MCF 10A (cell line): ENCODE measurements around the gene NOS2. TPM values are rescaled to one million over a fixed set of nuclear protein-coding genes. Genes with fewer than 3 reads are reported as not detected.
"Not testable (repeated sequence)": the region's sequence is repeated elsewhere in the genome, so short reads cannot be mapped to it uniquely, and the experiment has no call there.

Experiments
- BruUV-seq: library from RNA; stranded (reverse); fragments of 400-500 nt; replicated peaks from 2 replicates; lab custom pipeline; 2021; lab: Mats Ljungman, UMichigan
- CTCF ChIA-PET: fragments of 300-600 bp; sonication (Branson Sonifier 250); formaldehyde crosslinking; extraction: SDS; loops from one replicate; lab custom pipeline; 2021; ENCODE audit warnings: antibody characterized with exemption, inconsistent platforms; lab: Yijun Ruan, JAX
- POLR2A ChIA-PET: fragments of 300-600, 350-650 bp; sonication (Branson Sonifier 250); formaldehyde crosslinking; extraction: SDS; loops from one replicate; lab custom pipeline; 2020; ENCODE audit warnings: antibody characterized with exemption, inconsistent platforms; lab: Yijun Ruan, JAX
- DNase-seq: peaks from one replicate; pipeline ENCODE4 v3.0.0-alpha.2; 2018; ENCODE audit not compliant: unreplicated experiment
- H3K27ac Mint-ChIP-seq: one replicate; pipeline ENCODE4 v1.8.0; 2022; ENCODE audit warnings: mild to moderate bottlenecking, low read depth, mixed read lengths; ENCODE audit not compliant: unreplicated experiment
- H3K27me3 Mint-ChIP-seq: one replicate; pipeline ENCODE4 v1.8.0; 2022; ENCODE audit warnings: mixed read lengths; ENCODE audit not compliant: insufficient read depth, unreplicated experiment
- H3K36me3 Mint-ChIP-seq: one replicate; pipeline ENCODE4 v1.8.0; 2022; ENCODE audit warnings: mild to moderate bottlenecking, moderate library complexity, mixed read lengths; ENCODE audit not compliant: insufficient read depth, unreplicated experiment
- H3K4me1 Mint-ChIP-seq: one replicate; pipeline ENCODE4 v1.8.0; 2022; ENCODE audit warnings: mixed read lengths; ENCODE audit not compliant: insufficient read depth, unreplicated experiment
- H3K4me3 Mint-ChIP-seq: one replicate; pipeline ENCODE4 v1.8.0; 2022; ENCODE audit warnings: mild to moderate bottlenecking, moderate library complexity, mixed read lengths; ENCODE audit not compliant: unreplicated experiment
- H3K9me3 Mint-ChIP-seq: one replicate; pipeline ENCODE4 v1.8.0; 2022; ENCODE audit warnings: mixed read lengths; ENCODE audit not compliant: unreplicated experiment
- intact Hi-C: fragments of 100-400 bp; cut with micrococcal nuclease; formaldehyde crosslinking; loops from 2 replicates; pipeline ENCODE4 v1.14.1; 2022
- total RNA-seq: library from RNA; stranded (reverse); gene quantifications from 2 replicates; pipeline ENCODE4 v1.2.3, GENCODE V29; 2022
- TF ChIP-seq, protein P1 (sequence below): fragments of 200-600 bp; IDR thresholded peaks from one replicate; pipeline ENCODE4 v1.8.0; 2022; ENCODE audit warnings: antibody characterized with exemption, mild to moderate bottlenecking; ENCODE audit not compliant: unreplicated experiment

The NOS2 gene
- total RNA-seq, 1 experiment from 2014 or later = not detected

DNA sequence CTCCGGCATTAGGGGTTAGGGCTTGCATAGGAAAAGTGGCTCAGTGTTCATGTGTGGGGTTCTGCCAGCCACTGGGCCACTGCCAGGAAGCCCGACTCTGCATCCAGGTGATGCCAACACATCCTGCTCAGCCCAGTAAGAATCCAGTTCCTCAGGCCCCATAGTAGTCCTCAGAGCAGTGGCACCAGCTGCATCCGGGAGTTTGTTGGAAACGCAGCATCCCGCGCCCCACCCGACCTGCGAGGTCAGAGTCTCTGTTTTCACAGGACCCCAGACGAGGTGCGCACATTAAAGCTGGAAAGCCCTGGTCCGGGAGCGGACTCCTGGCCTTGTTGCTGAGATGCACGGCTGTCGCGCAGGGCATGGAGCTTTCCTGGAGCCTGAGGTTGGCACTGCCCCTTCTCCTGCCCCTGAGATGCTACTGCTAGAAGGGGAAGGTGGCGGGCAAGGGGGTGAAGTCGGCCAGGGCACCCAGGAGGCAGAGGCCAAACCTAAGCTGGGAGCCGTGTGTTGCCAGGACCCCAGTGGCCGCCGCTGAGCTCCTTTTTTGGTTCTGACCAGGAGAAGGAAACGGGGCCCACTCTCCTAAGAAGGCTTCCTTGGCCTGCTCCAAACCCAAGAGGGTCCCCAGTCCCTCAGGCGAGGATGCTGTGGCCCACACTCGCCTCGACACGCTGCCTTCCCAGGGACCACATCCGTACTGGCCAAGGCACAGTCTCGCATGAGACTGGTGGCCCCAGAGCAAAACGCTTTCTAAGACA, 44.4 kb downstream of the NOS2 start:
- CTCF ChIA-PET = interaction anchor here (0.5 to 13.9 kb wide), 45 partner anchors 8 to 519 kb away, joined by 3 to 377 read pairs (median 5); partner anchors contain the start of gene LYRM9
- Mint-ChIP-seq H3K4me1 (no peaks in the 10 kb centered on the region), H3K36me3 (no peaks in the 10 kb centered on the region), H3K9me3 (no peaks in the 10 kb centered on the region), H3K4me3 (no peak overlapping the region), H3K27ac (no peak overlapping the region), H3K27me3 (peaks cover 18% of the 10 kb centered on the region)
- TF ChIP-seq, protein P1, sequence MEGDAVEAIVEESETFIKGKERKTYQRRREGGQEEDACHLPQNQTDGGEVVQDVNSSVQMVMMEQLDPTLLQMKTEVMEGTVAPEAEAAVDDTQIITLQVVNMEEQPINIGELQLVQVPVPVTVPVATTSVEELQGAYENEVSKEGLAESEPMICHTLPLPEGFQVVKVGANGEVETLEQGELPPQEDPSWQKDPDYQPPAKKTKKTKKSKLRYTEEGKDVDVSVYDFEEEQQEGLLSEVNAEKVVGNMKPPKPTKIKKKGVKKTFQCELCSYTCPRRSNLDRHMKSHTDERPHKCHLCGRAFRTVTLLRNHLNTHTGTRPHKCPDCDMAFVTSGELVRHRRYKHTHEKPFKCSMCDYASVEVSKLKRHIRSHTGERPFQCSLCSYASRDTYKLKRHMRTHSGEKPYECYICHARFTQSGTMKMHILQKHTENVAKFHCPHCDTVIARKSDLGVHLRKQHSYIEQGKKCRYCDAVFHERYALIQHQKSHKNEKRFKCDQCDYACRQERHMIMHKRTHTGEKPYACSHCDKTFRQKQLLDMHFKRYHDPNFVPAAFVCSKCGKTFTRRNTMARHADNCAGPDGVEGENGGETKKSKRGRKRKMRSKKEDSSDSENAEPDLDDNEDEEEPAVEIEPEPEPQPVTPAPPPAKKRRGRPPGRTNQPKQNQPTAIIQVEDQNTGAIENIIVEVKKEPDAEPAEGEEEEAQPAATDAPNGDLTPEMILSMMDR = no peak
- BruUV-seq = no TSS peak
- DNase-seq = no peak
- intact Hi-C loops = loop anchor here (1.0 to 2.0 kb wide), 3 partner anchors 124 to 153 kb away; no protein-coding TSS in a partner anchor
- POLR2A ChIA-PET = no interaction called here

DNA sequence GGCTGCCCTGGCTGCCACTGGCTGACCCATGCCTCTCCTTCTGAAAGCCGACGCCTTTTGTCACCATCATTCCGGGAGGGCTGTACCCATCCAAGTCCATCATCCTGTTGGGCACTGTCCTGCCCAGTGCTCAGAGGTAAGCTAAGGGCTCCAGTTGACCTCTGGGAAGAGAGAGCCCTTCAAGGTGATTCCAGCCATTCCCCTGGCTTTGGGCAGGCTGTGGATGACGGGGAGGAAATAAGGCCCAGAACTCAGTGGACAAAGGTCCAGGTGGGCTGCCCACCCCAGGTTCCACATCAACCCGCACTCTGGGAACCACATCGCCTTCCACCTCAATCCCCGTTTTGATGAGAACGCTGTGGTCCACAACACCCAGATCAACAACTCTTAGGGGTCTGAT, 45.8 kb downstream of the NOS2 start:
- BruUV-seq = no TSS peak
- H3K4me3 Mint-ChIP-seq = no peak overlapping the region
- TF ChIP-seq, protein P1 = no peak
- no peaks in the 10 kb centered on the region for H3K4me1 Mint-ChIP-seq
- DNase-seq = no peak
- no peaks in the 10 kb centered on the region for H3K36me3 Mint-ChIP-seq
- CTCF ChIA-PET = interaction anchor here (0.8 to 13.9 kb wide), 5 partner anchors 8 to 153 kb away, joined by 3 to 377 read pairs (median 4); no protein-coding TSS in a partner anchor
- intact Hi-C loops = no loop called here
- H3K27me3 Mint-ChIP-seq = peaks cover 18% of the 10 kb centered on the region
- H3K27ac Mint-ChIP-seq = no peak overlapping the region
- no peaks in the 10 kb centered on the region for H3K9me3 Mint-ChIP-seq
- POLR2A ChIA-PET = interaction anchor here (0.7 kb wide), 1 partner anchor 210 kb away, joined by 3 read pairs; no protein-coding TSS in a partner anchor

DNA sequence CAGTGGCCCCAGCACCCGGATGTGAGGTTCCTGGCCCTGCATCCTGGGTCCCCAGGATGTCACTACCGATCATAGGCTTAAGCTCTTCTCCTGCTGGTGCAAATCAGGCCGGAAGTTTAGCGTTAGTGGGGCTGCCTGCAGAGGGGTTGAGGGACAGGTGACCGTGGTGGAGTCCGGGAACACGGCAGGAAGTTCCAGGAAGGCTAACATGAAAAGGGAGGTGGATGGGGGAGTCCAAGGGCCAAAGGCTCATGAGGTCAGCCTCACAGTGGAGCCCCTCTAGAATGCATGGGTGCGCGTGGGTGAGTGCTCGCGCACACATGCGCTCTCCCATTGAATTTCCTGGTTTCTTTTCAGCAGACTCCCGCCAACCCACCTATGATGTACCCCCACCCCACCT, 46.6 kb downstream of the NOS2 start:
- H3K4me1 Mint-ChIP-seq, BruUV-seq, DNase-seq, H3K27ac Mint-ChIP-seq, H3K4me3 Mint-ChIP-seq, H3K36me3 Mint-ChIP-seq, H3K9me3 Mint-ChIP-seq, intact Hi-C loops: not testable (repeated sequence)
- ChIA-PET CTCF (interaction anchor here (0.8 to 13.9 kb wide), 6 partner anchors 9 to 145 kb away, joined by 3 to 377 read pairs (median 4); no protein-coding TSS in a partner anchor), POLR2A (interaction anchor here (0.7 kb wide), 1 partner anchor 209 kb away, joined by 3 read pairs; no protein-coding TSS in a partner anchor)
- H3K27me3 Mint-ChIP-seq = peaks cover 18% of the 10 kb centered on the region

DNA sequence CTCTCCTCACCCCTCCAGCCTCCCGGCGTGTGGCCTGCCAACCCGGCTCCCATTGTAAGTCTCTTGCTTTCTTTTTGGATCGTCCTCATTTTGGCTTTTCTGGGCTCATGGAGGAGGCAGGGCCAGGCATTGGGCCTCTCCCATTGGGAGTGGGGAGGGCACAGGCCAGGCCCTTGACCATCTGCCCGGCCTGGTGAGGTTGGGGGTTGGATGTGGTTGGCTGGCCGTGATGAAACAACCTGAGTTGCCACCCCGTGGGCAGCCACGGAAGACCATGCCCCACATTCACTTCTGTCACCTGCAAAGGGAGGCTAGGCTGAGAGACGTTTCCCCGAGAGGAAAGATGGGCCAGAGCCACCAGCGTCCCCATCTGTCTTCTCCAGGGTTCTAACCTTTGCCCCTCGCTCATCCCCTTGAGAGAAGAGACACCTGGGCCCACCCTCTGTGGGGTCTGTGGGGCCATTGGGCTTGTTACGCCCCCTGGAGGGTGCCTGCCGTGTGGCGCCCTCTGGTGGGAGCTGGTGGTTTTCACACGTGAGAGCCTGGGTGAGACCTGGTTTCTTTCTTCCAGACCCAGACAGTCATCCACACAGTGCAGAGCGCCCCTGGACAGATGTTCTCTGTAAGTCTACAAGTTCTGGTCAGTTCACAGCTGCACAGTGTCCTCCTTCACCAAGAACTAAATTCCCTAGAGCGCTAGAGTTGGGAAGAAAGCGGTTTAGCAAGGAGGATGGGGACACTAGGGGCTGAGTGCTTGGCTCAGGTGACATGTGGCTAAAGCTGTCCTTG, 47.3 kb downstream of the NOS2 start:
- CTCF ChIA-PET = interaction anchor here (1.0 to 13.9 kb wide), 3 partner anchors 11 to 97 kb away, joined by 3 to 377 read pairs (median 4); no protein-coding TSS in a partner anchor
- peaks cover 15% of the 10 kb centered on the region for H3K27me3 Mint-ChIP-seq
- H3K9me3 Mint-ChIP-seq, BruUV-seq, H3K27ac Mint-ChIP-seq, H3K36me3 Mint-ChIP-seq, H3K4me1 Mint-ChIP-seq, H3K4me3 Mint-ChIP-seq, intact Hi-C loops, DNase-seq, POLR2A ChIA-PET: not testable (repeated sequence)
